NCI-H446 (cell line): ENCODE results near the gene ATP5PB.

ENCODE experiments used
- DNase-seq, 2 experiments: peaks; one replicate each; lab custom pipeline; 2025; lab: John Stamatoyannopoulos, UW

The ATP5PB gene

DNA sequence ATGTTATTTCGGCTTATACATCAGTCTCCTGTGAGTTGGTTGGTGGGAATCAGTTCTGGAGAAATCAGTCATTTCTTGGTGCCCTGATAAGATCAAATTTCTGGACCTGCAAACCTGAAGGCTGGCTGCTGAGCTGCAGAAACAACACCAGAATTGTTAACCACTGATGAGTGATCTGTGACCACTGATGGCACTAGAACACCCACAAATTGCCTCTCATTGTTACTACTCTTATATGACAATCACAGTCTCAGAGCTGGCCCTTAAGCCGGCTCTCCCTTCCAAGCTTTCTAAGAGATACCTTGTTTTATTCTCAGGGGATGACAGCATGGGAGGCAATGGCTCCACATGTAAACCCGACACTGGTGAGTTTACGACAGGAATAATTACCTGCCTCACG is 26.4 kb downstream of the ATP5PB start:
- DNase-seq = no peak

DNA sequence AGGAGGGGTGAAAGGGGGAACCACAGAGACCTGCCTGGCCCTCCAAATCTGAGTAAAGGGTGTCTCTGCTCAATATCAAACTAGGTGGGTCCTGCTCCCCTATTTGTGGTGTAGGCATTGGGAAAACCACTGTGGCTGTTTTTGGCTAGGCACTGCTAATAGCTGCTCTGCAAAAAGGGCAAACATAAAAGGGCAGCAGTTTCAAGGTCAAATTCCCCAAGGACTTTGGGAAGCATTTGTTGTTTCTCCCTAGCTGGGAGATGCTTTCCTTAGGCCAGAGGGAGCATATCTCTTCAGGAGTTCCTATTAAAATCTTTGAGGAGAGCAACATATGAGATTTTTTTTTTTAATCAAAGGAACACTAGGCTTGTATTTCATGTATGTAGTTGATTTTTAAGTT is 26.9 kb downstream of the ATP5PB start:
- DNase-seq = no peak

DNA sequence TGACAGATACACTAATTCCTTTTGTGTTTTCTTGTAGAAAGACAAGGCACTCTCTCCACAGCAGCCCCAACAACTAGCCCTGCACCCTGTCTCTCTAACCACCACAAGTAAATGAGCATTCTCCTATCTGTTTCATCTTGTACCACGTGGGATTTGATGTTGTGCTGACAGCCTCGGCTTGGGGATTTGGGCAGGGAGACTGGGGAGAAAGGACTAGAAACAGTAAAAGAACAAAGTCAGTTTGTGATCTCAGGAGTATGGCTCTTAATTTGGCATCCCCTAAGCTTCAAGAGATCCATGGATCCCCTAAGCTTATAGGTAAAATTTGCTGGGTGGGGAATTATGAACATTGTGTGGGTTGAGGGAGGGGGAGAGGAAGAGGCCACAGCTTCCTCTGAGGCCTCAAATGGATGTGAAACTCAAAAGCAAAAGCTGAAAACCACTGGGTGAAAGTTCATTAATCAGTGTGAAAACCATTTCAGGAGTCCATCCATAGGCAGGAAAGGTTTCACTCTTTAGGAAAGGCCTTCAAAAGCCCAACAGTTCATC is 27.6 kb downstream of the ATP5PB start:
- DNase-seq = no peak

DNA sequence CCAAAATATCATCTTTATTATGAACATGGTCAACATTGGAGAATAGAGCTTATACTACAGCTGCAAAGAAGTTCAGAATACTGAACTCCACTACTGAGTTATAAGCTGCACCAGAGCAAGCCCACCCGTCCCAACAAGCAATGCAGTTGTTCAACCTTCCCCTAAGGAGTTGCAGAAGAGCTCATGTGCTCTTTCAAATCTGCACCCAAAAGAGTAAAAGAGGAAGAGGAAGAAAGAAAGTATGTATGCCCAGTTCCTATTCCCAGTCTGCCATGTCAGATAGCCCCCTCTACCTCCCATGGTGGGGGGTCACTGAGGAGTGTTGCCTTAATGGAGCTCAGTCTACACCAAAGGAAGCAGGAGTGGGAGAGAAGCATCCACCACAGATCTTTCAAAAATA is 31.4 kb downstream of the ATP5PB start:
- no peak for DNase-seq

DNA sequence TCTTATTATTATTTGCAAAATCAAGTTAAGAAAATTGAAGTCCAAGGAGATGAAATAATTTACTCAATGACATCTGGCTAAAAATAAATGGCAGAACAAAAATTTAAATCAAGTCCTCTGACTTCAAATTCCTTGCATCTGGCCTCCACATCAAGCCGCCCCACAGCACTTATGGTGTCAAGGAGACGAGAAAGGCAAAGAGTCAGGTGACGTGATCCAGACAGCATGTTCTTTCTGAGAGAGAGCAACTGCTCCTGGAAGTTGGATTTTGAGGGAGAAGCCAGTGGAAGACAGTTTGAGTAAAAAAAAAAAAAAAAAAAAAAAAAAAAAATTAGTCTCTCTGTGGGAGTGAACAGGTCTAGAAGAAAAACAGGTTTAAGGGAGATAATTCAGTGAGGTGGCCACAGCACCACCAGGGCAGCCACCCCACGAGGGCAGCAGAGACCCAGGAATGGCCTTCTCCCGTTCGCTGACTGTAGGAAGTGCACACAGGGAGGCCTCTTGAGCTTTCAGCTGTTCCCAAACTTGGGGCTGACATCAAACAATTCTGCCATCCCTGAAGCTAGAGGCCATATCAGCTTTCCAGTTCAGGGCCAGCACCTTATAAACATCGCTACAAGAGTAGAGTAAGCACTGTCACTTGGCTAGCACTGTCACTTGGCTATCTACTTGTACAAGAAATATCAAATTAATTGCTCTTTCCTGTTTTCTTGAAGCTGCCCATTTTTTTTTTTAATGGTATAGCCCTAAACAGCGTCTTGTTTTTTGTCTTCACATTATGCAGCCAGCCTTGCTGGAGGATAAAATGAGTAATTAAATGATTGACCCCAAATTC is 32.3 kb downstream of the ATP5PB start:
- peak in 1 of 2 experiments; percentile 58 for DNase-seq

DNA sequence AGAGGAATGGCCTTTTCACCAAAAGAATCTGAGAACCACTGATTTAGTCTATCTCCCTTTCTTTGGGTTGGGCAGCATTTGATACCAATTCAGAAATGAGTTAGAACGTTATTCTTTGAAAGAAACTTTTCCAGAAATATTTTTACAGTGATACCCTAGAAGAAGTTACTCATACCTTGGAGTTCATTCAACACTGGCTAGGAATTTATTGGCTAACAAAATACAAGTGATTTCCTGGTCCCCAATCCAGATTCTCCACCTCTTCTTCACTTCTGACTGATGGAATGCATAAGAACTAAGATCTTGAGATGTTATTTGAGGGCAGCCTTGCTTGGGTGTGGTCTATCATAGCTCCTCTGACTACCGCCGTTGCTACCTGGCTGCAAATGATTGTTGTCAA is 33.9 kb downstream of the ATP5PB start:
- no peak for DNase-seq

DNA sequence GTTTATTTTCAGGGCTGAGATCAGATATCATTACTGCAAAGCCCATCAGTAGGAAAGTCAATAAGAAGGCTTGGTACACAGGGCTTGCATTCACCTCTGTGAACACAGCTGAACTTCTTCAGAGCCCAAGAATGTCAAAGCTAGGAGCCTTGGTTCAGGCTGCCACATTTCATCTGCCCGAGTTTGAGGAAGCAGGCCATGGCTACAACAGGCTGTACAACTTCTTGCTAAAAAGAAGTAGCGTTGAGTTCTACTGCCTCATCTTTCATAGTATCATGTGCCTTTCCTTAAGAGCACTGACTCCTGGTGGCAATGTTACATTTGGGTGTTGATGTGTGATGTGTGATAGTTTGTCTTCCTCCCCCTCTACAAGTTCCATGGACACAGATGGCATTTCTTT is 34.6 kb downstream of the ATP5PB start:
- no peak for DNase-seq

DNA sequence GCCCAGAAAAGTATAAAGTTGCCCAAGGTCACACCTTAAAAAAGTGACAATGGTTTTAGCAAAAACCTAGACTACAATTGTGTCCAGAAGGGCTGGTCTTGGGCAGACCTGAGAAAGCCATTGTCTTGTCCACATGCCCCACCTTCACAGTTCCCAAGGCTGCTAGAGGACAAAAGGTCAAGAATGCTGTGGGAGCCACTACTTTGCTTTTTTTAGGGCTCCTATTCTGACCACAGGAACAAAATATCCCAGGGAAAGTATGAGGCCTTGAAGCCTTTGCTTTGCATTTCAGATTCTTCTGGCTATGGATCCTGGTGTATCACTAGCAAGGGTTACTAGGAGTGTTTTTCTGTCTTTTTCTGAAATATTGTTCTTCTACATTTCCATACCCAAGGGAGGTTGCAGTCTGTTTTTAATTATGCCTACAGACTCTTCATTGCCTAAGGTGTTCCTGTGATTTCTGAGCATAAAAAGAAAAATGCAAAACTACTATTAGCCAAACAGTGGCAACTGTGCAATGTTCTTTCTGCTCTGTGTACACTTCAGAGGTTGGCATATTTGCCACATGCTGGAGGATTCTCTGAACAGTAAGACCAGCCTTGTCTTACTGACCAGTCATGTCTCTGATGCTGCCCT is 35.2 kb downstream of the ATP5PB start:
- no peak for DNase-seq

DNA sequence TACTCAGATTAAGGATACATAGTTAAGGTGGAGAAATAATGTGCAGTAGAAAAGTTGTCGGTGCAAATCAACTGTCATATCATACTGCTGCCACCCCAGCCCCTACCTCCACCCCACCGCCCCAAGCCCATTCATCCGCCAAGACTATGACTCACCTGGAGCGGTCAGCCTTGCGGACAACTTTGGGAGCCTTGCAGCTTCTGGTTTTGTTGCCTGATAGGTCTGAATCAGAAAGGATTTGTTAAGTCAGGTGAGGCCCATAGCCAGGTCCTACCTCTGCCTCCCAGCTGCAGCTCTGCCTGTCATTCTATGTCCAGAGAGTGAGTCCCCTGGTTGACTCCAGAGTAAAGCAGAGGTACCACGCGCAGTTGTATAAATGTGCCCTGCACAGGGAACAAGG is 37.2 kb downstream of the ATP5PB start:
- DNase-seq = no peak

DNA sequence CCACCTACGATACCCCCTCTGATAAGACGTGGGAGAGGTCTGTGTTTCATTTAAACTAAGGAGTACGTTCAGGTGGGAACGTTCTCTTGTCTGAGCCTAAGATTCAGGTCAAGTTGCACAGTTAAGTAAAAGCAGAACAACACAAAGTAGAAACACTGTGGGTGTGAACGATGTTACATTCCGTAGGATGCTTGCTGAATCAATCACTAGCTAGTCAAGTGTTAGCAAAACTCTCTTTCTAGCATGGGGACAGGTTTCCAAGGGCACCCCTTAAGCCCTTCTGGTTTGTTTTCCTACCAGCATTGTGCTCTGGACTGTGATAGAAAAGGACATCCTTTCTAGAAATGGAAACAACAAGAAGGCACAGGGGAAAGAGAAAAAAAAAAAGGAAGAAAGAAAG is 37.9 kb downstream of the ATP5PB start:
- DNase-seq = no peak

DNA sequence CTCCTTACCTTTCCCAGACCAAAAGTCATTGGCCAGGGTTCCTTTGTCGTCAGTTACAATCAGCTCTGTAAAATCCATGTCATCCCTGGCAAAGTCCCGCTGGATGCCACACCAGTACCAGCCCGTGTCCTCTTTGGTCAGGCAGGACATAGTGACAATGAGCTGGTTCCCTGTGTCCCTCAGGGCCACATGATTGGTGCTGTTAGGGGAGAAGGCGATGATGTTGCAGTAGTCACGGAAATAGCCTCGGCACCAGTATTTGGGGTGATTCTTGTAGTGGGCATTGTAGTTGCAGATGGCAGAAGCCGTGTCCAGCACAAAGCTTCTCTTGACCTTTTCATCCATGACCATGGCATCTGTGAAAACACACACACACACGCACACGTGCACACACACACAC is 39.4 kb downstream of the ATP5PB start:
- DNase-seq = no peak

DNA sequence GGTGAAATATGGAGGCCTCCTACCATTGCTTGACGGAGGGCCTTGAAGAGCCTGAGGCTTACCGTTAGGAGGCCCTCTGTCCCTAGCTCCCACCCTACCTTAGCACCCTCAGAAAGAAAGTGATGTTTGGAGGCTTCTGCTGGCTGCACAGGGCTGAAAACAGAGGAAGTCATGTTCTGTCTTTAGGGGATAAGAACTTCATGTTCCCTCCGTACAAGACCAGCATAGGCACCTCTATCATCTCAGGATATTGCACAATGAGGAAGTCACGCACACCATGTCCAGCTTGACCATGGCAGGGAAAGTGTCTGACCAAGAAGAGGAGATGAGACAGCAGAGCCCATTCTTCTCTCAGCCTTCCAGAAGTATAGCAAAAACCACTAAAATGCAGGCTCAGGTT is 40.3 kb downstream of the ATP5PB start:
- no peak for DNase-seq

DNA sequence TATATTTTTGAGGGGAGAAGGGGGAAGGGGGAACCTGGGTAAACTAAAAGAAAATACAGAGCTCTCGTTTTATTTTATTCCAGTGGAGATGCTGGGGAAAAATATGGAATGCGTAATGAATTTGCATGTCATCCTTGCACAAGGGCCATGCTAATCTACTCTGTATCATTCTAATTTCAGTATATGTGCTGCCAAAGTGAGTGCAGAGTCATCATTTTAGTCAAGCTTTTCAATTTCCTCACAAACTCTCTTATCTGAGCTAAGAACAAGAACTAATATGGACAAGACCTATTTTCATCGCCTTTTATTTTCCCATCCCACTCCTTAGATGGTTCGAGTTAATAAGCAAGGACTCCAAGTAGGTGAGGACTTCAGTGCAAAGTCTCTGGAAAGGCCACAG is 41.0 kb downstream of the ATP5PB start:
- DNase-seq = no peak

DNA sequence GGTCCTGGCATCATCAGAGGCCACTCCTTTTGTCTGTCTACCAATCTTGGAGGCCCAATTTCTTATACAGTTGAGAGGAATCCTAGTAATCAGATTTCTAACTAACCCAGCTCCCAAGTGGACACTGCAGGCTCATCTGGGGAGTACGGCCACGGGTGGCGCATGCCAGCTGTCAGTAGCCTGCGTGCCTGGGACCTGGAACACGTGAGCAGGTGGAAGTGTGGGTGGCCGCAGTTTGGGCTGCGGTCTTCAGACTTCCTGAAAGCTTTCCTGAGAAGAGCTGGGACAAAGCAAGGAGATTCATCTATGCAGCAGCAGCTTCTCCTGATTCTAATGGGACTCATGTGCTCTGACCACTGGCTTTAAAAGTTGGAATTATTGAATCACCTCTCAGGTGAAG is 41.8 kb downstream of the ATP5PB start:
- no peak for DNase-seq

DNA sequence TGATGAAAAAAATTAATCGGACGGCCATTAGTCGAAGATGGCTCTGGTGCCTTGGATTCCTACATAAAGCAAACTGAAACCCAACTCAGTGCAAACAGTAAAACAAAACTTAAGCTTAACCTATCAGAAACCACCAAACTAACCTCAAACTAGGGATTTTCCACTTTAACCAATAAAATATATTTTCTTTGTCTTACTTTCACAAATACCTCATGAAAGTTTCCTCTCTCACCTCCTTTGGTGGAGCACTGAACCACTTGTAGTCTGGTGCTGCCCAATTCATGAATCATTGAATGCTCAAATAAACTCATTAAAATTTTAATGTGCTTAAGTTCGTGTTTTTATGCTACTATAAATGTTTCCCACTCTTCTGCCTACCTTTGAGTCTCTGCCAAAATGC is 47.1 kb downstream of the ATP5PB start:
- DNase-seq = no peak

DNA sequence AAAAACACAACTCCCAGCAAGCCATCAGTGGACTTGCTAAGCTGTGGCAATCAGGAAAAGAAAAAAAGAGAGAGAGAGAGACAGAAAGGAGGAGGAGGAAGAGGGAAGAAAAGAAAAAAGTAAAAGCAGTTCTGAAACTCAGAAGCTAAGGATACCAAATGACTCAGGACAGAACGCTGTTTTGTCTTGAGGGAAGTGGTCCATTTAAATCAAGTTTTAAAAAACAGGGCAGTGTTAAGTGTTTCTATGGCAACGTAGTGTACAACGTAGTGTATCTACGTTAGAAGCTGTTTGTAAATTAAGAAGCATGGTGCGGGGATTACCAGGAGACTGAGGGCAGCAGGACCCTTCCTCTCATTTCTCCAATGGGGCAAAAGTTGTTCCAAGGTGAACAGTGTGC is 48.3 kb downstream of the ATP5PB start:
- no peak for DNase-seq

DNA sequence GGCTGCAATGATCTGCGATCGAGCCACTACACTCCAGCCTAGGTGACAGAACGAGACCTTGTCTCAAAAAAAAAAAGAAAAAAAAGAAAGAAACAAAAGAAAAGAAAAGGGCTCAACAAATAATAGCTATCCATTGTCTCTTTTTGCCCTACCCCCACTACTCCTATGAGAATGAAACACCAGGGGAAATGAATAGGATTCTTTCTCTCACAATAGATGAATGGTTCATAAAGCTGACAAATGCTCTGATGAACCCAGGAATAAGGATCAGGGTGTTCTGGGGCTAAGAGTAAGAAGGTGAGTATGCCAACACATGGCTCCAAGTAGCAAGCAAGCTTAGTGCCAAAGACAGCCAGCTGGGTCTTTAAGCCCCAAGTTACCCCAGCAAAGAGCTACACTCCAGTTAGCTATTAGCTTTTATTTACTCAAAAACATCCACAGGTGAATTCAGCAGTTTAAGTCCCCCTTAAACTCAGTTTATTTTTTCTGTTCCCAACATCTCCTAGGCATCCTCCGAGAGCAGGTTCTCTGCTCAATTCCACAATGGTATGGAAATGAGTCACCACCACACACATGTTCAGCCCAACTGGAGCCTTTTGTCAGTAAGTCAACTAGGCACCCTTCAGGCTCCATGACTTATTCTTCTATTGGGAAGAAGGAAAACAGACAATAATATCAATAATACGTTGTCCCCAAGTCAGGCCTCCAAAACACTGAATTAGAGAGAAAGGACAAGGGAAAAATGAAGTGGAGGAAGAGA is 49.9 kb downstream of the ATP5PB start:
- no peak for DNase-seq

DNA sequence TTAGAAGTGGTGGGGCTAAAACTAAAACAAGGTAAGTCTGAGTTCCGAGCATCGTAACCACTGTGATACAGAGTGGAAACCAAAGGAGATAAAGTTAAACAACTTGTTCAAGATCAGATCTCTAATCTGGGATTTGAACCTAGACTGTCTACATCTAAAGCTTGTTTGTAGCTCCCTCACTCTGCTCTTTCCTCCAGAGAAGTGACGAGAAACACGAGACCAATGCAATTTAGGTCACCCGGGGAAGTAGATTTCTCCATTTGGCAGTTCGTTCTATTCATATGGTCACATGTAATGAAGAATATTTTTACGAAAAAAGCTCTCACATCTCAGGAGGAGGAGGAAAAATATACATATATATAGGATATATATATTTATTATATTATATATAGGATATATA is 52.4 kb downstream of the ATP5PB start:
- DNase-seq = no peak

DNA sequence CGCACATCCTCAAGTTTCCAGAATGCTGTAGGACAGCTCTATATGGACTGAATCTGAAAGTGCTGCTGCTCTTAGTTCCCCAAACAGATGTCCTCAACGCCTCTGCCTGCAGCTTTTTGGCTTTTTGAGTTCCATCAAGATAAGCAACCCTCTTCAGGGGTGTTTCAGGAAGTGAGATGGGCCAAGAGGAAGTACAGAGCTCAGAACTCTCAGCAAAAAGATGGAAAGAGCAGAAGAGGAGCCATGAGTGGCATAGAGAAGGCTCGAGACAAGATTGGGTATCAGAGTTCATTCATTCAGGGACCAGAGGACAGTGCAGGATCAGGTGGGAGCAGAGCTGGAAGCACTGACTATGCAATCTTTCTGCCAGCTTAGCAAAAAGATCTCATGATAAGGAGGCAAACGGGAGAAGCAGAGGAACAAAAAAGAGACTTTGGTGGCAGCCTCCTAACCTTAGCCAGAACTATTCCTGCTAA is 54.4 kb downstream of the ATP5PB start, which contains the start of the genes ADORA3 and TMIGD3:
ADORA3 (minus strand) TSS at position 49 of the 476 bp plus-strand sequence. CDS start 279 bp downstream, outside the sequence.
TMIGD3 (minus strand) TSS at position 49 of the 476 bp plus-strand sequence. CDS start 279 bp downstream, outside the sequence.
- DNase-seq = no peak

DNA sequence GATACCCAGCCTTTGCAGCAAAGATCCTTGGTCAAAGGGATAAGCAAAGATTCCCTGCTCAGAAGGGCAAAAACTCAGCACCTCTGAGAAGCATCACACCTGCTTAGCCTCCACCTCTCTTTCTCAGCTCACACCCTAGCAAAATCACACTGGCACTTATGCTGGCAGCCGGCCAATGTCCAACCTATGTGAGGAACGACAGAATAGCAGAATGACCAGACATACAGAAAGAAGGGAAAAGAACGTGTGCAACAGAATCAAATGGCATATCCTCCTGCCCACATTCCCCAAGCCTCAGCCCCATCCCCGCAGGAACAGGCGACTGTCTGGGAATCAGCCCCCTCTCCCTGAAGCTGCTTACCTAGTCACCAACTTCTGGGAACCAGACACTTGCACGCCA is 54.8 kb downstream of the ATP5PB start:
- DNase-seq = no peak

DNA sequence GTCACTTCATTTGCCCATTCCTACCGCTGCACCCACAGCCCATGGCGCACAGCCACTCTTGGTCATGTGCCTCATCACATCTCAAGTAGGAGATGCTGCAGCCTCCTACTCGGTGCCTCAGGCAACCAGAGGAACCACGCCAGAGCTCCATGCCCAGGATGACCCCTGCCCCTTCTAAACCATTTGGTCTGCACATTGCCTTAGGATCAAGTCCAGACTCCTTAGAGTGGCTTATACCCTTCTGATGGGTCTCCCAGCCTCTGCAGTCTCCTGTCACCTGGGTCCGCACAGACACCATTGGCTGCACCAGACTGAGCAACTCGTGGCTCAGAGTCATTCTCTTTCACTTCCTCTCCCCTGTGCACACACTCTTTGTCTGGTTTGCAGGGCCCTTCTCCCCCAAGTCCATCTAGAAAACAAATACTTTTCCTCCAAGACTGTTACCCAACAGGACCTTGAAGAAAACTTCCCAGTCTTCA is 56.4 kb downstream of the ATP5PB start:
- no peak for DNase-seq

DNA sequence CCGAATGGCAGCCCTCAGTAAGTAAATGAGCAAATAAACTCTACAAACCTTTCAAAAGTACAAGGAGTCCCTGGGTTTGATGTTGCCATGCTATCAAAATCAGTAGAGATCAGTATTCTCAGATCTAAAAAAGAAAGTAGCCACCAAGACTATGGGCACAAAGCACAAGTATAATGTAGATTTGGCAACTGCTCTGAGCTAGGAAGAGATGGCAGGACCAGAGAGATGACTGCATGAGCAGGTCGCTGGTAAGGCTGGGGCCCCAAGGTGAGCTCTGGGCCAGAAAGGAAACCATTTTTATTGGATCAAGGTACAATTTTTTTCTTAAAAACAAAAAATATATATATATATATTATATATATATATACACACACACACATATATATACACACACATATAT is 57.3 kb downstream of the ATP5PB start:
- no peak for DNase-seq
